GM12878 (cell line): ENCODE results near the gene IQGAP3. TPM values are rescaled to one million over a fixed set of nuclear protein-coding genes. Genes with fewer than 3 reads are reported as not detected.

Experiments
- ATAC-seq: fragments of 200-7000 bp; cut with Tn5 transposase; 3 replicates; pipeline ENCODE4 v1.9.1; 2020; ENCODE audit warnings: mild to moderate bottlenecking, moderate library complexity
- BruUV-seq: library from RNA; stranded (reverse); fragments of 400-500 nt; replicated peaks from 2 replicates; lab custom pipeline; 2021; lab: Mats Ljungman, UMichigan
- CTCF ChIA-PET: fragments of 300-600 bp; sonication (Branson Sonifier 250); formaldehyde crosslinking; extraction: SDS; loops from one replicate; lab custom pipeline; 2021; ENCODE audit warnings: inconsistent platforms; lab: Yijun Ruan, JAX
- POLR2A ChIA-PET: fragments of 350-600 bp; formaldehyde crosslinking; extraction: SDS; loops from one replicate; lab custom pipeline; 2021; ENCODE audit warnings: inconsistent platforms; lab: Charles Lee
- RAD21 ChIA-PET: fragments of 300-600 bp; sonication (Branson Sonifier 250); formaldehyde crosslinking; loops from one replicate; lab custom pipeline; 2023; ENCODE audit warnings: antibody characterized with exemption; ENCODE audit not compliant: unreplicated experiment; lab: Charles Lee
- SMC1A ChIA-PET: fragments of 300-600 bp; sonication (Branson Sonifier 250); formaldehyde crosslinking; loops from one replicate; lab custom pipeline; 2023; ENCODE audit not compliant: unreplicated experiment, uncharacterized antibody; lab: Charles Lee
- DNase-seq: peaks from one replicate; pipeline ENCODE4 v3.0.0-alpha.2; 2011; ENCODE audit warnings: low read depth, low spot score
- FAIRE-seq: peaks from 3 replicates; lab custom pipeline; 2011; peaks lifted over from hg19 to GRCh38; lab: Jason Lieb, UNC
- H2AFZ ChIP-seq: 2 replicates; pipeline ENCODE4 v1.6.0; 2011; ENCODE audit warnings: low read depth, low read length, control low read depth; ENCODE audit not compliant: control insufficient read depth
- H3K27ac ChIP-seq: 2 replicates; pipeline ENCODE4 v1.5.1; 2011; ENCODE audit warnings: control low read depth; ENCODE audit not compliant: control insufficient read depth, insufficient read depth
- H3K27me3 ChIP-seq, 2 experiments: replicated peaks in 1 of 2; 2 replicates each; pipeline versions ENCODE4 v1.6.0 to v1.6.1; 2011; ENCODE audit warnings: low read length in 1 of 2; ENCODE audit not compliant: control insufficient read depth in 2 of 2, insufficient read depth in 2 of 2
- H3K36me3 ChIP-seq, 2 experiments: 2 replicates each; pipeline ENCODE4 v1.5.1; 2011; ENCODE audit warnings: low read length in 1 of 2; ENCODE audit not compliant: control insufficient read depth in 2 of 2, insufficient read depth in 2 of 2
- H3K4me1 ChIP-seq: 2 replicates; pipeline ENCODE4 v1.6.1; 2011; ENCODE audit warnings: mild to moderate bottlenecking, low read length, moderate library complexity, mixed read lengths; ENCODE audit not compliant: control insufficient read depth, insufficient read depth
- H3K4me2 ChIP-seq: 2 replicates; pipeline ENCODE4 v1.6.0; 2011; ENCODE audit warnings: control low read depth; ENCODE audit not compliant: control insufficient read depth, insufficient read depth
- H3K4me3 ChIP-seq: fragments of 200-600 bp; sonication (generic); 2 replicates; pipeline ENCODE4 v1.5.1; 2016
- H3K79me2 ChIP-seq: 2 replicates; pipeline ENCODE4 v1.6.0; 2011; ENCODE audit warnings: low read length; ENCODE audit not compliant: control insufficient read depth, insufficient read depth
- H3K9ac ChIP-seq: 2 replicates; pipeline ENCODE4 v1.8.0; 2011; ENCODE audit warnings: low read length, control low read depth, mixed read lengths; ENCODE audit not compliant: control insufficient read depth, insufficient read depth
- H3K9me3 ChIP-seq: replicated peaks from 3 replicates; pipeline ENCODE4 v1.5.1; 2011; ENCODE audit warnings: mild to moderate bottlenecking, low read length; ENCODE audit not compliant: control insufficient read depth, insufficient read depth
- H4K20me1 ChIP-seq: 2 replicates; pipeline ENCODE4 v1.6.0; 2011; ENCODE audit not compliant: control insufficient read depth, insufficient read depth
- ATF3 ChIP-seq: IDR thresholded peaks from 2 replicates; pipeline ENCODE4 v1.6.1; 2011; ENCODE audit warnings: low read depth, mild to moderate bottlenecking, low read length, moderate library complexity, borderline replicate concordance; ENCODE audit errors: extremely low read depth
- CHD4 ChIP-seq: fragments of 200-600 bp; sonication (generic); IDR thresholded peaks from 2 replicates; pipeline ENCODE4 v1.6.1; 2016; ENCODE audit warnings: mild to moderate bottlenecking
- E2F8 ChIP-seq: fragments of 450-650 bp; IDR thresholded peaks from 2 replicates; pipeline ENCODE4 v1.6.1; 2018; ENCODE audit warnings: mild to moderate bottlenecking, low read depth, moderate library complexity; ENCODE audit not compliant: partially characterized antibody
- NFYA ChIP-seq: IDR thresholded peaks from 2 replicates; pipeline ENCODE4 v1.6.1; 2011; ENCODE audit warnings: low read depth, mild to moderate bottlenecking, low read length, improper control_type of control experiment, borderline replicate concordance
- PML ChIP-seq: IDR thresholded peaks from 2 replicates; pipeline ENCODE4 v1.6.1; 2012; ENCODE audit warnings: low read length, inconsistent platforms
- RAD21 ChIP-seq: IDR thresholded peaks from 2 replicates; pipeline ENCODE4 v1.6.1; 2011; ENCODE audit warnings: mild to moderate bottlenecking, low read depth, low read length, moderate library complexity; ENCODE audit not compliant: insufficient read depth
- RELB ChIP-seq: fragments of 450-650 bp; IDR thresholded peaks from 2 replicates; pipeline ENCODE4 v1.6.1; 2017; ENCODE audit warnings: low read depth, mild to moderate bottlenecking, moderate library complexity
- SMAD1 ChIP-seq: fragments of 450-650 bp; IDR thresholded peaks from 2 replicates; pipeline ENCODE4 v1.6.1; 2018; ENCODE audit warnings: mild to moderate bottlenecking, low read depth; ENCODE audit not compliant: partially characterized antibody
- SREBF2 ChIP-seq: IDR thresholded peaks from 2 replicates; pipeline ENCODE4 v1.6.1; 2012; ENCODE audit warnings: mild to moderate bottlenecking, low read length
- STAT1 ChIP-seq: fragments of 450-650 bp; conservative IDR thresholded peaks from 2 replicates; pipeline ENCODE4 v1.6.1; 2014; ENCODE audit warnings: antibody characterized with exemption, mild to moderate bottlenecking
- ZBTB11 ChIP-seq: fragments of 450-650 bp; formaldehyde crosslinking; IDR thresholded peaks from 2 replicates; pipeline ENCODE4 v1.5.0; 2022; ENCODE audit warnings: mild to moderate bottlenecking, missing genetic modification characterization
- WGBS: methylation state at CpG from one replicate; pipeline ENCODE4 v1.1.6; 2016; ENCODE audit warnings: low lambda C conversion rate; ENCODE audit not compliant: insufficient replicate concordance, insufficient coverage; ENCODE audit errors: missing lambda C conversion rate; 5-methylcytosine and 5-hydroxymethylcytosine counted together
- in situ Hi-C: fragments of 300-500 bp; cut with MboI; formaldehyde crosslinking; loops from 9 replicates; pipeline ENCODE4 v1.14.3; 2018; ENCODE audit warnings: mixed read lengths
- intact Hi-C: fragments of 100-400 bp; cut with micrococcal nuclease; formaldehyde crosslinking; loops from one replicate; pipeline ENCODE4 v1.14.2; 2022; ENCODE audit not compliant: unreplicated experiment
- polyA plus RNA-seq, 11 experiments: library from polyadenylated mRNA; depleted of rRNA in 4 of 11; unstranded in 6 of 11; stranded (reverse) in 5 of 11; fragments of >200 nt; fragmentation: Nextera tagmentation in 4 of 11; fragmentation: Illumina TruSeq in 1 of 11; extraction: Ambion mirVana in 4 of 11; extraction: Trizol in 1 of 11; gene quantifications; 1 replicate in 1 of 11; 2 replicates in 10 of 11; pipeline versions ENCODE4 v1.2.1 to v1.2.3, GENCODE V29; 2011 to 2016; ENCODE audit warnings: inconsistent platforms in 2 of 11, missing spikeins in 2 of 11, low read depth in 1 of 11
- total RNA-seq, 4 experiments: library from RNA; depleted of rRNA in 3 of 4; stranded (reverse); fragments of >200 nt in 3 of 4; fragmentation: Illumina TruSeq in 1 of 4; extraction: Trizol in 1 of 4; gene quantifications; 2 replicates each; pipeline versions ENCODE4 v1.2.1 to v1.2.3, GENCODE V29; 2013 to 2021
- TF ChIP-seq, protein P1 (sequence below): fragments of 450-650 bp; IDR thresholded peaks from 2 replicates; pipeline ENCODE4 v1.6.1; 2017; ENCODE audit warnings: mild to moderate bottlenecking, low read depth, inconsistent platforms; ENCODE audit not compliant: poor library complexity, severe bottlenecking

IQGAP3 gene
- total and polyA plus RNA-seq, 10 of the 15 experiments (the other 5 are each of a cell fraction or from before 2014, with no cell fraction given), result 1.1 to 10.7 (median 7.9) TPM

DNA sequence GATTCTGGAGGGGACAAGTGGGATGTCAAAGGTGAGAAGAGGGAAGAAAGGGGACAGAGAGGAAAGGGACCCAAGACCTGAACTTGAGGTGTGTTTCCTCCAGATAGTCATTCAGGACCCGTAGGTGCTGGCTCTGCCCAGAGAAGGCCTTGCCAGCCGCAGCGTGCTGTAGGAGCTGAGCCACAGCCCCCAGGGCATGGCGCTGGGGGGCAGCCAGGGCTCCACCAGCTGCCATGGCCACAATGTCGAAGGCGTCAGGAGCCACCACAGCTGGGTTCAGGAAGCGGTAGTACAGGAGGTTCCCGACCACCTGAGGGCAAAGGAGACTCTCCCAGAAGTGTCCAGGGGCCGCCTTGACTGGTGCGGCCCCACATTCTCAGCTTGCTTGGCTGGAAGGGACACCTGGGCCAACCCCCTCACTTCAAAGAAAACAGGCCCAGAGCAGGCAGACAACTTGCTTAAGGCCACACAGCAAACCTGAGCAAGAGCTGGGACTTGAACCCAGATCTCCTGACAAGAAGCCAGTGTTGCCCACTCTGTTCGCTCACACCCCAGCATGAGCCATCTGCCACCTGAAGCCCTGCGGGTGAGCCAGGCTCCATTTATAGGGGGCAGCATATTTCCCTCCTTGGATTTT lies 37.8 kb downstream of the IQGAP3 start:
- ChIA-PET RAD21 (interaction anchor here (1.8 kb wide), 1 partner anchor 9 kb away, joined by 5 read pairs; no protein-coding TSS in a partner anchor), POLR2A (no interaction called here), SMC1A (interaction anchor here (1.2 kb wide), 1 partner anchor 10 kb away, joined by 3 read pairs; no protein-coding TSS in a partner anchor), CTCF (interaction anchor here (1.1 to 1.2 kb wide), 2 partner anchors 79 to 215 kb away, joined by 3 read pairs; no protein-coding TSS in a partner anchor)
- BruUV-seq, result no TSS peak
- Histone ChIP-seq H3K4me1 (no peaks in the 10 kb centered on the region), H3K79me2 (no peaks in the 10 kb centered on the region), H4K20me1 (no peaks in the 10 kb centered on the region), H3K27me3 (no peaks in the 10 kb centered on the region), H3K4me3 (no peak overlapping the region), H3K27ac (no peak overlapping the region), H3K9ac (no peak overlapping the region), H3K4me2 (no peak overlapping the region), H3K36me3 (no peaks in the 10 kb centered on the region; a peak in 2 of 4 replicates), H3K9me3 (no peaks in the 10 kb centered on the region), H2AFZ (no peak overlapping the region)
- intact Hi-C loops, result no loop called here
- no peak for FAIRE-seq
- in situ Hi-C loops, result no loop called here
- DNase-seq, result no peak
- ATAC-seq, result no peak
- 92% methylated on average over 12 of the region's 12 CpGs for WGBS
- TF ChIP-seq CHD4 (no peak), SMAD1 (no peak), NFYA (no peak), ZBTB11 (CRISPR knock-in tag) (no peak), STAT1 (no peak), ATF3 (no peak), RELB (no peak), PML (no peak), E2F8 (no peak), RAD21 (no peak), SREBF2 (no peak)
- TF ChIP-seq, protein P1, sequence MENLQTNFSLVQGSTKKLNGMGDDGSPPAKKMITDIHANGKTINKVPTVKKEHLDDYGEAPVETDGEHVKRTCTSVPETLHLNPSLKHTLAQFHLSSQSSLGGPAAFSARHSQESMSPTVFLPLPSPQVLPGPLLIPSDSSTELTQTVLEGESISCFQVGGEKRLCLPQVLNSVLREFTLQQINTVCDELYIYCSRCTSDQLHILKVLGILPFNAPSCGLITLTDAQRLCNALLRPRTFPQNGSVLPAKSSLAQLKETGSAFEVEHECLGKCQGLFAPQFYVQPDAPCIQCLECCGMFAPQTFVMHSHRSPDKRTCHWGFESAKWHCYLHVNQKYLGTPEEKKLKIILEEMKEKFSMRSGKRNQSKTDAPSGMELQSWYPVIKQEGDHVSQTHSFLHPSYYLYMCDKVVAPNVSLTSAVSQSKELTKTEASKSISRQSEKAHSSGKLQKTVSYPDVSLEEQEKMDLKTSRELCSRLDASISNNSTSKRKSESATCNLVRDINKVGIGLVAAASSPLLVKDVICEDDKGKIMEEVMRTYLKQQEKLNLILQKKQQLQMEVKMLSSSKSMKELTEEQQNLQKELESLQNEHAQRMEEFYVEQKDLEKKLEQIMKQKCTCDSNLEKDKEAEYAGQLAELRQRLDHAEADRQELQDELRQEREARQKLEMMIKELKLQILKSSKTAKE, result no peak
